GM18519 (cell line): ENCODE data around the gene ZNF782.
"Not testable (repeated sequence)": the region's sequence is repeated elsewhere in the genome, so short reads cannot be mapped to it uniquely, and the experiment has no call there.

Source experiments
- ATAC-seq: cut with Tn5 transposase; IDR thresholded peaks from one replicate; pipeline ENCODE4 v1.9.1; 2021; ENCODE audit warnings: mild to moderate bottlenecking, moderate library complexity; ENCODE audit not compliant: unreplicated experiment, low FRiP score

ZNF782 gene

DNA sequence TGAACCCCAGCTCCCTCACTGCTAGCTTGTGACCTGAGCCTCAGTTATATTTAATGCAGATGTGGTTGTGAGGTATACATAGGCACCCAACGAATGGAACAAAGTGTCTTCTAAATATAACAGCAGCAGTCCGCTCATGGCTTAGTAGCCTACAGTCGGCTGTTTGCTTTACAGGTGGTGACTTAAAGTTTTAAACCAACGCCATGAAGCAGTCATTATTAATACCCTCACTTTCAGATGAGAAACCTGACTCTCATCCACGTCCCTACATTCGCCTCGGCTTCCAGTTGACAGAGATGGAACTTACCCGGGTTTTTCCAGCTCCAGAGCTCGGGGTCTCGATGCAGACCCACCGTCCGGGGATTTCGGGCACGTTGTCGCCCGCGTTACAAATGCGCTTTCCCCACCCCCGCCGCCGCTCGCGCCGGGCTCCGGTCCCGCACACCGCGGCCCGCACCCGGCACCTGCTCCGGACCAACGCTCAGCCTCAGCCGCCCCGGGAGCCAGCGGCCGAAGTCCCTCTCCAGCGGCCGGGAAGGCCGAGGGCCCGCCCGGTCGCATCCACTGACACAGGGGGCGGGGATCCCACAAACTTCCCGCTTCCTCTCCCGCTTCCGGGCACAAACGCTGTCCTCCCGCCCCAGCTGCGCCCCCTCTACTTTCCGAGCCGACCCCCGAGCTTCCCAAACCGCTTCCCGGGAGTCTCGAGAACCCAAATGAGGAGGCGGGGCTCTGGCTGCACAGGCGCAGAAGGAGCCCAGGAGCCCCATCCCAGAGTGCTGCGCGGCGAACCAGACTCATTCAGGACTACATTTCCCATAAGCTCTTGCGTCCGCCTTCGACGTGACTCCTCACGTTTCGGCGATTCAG is at the start of gene ZNF782:
ZNF782 (minus strand) TSS at position 734 of the 870 bp plus-strand sequence. CDS start 2,553 bp downstream, outside the sequence.
- ATAC-seq, result peak; percentile 58

DNA sequence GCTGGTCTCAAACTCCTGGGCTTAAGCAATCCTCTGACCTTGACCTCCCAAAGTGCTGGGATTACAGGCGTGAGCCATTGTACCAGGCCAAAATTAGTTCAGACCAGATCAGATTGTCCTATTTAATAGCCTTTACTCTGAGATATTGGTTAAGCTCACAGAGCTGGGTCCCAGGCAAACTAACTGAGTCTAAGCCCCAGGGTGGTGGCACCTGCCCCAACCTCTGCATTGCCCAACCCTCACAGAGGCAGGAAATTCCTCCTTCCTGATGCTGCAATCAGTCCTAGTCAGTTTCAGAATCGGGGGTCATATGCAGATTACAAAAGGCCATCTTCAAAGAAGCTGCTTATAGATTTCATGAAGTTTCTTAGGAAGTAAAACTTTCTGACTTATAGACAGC is 45.7 kb upstream of the ZNF782 start:
- ATAC-seq, result not testable (repeated sequence)

DNA sequence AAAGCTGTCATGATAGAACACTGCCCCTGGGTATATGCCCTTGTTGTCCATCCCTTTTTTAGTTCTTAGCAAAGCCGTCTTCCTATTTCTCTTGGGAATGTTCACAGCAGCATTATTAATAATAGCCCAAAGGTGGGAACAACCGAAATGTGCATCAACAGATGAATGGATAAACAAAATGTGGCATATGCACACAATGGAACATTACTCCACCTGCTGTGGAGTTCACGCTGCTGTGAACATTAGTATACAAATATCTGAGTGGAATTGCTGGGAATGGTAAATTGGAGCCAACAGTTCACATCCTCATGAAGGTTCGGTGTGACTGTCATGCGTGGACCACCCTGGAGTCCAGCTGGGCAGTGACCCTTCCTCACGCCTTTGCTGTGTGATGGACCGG is 37.8 kb upstream of the ZNF782 start:
- ATAC-seq, result no peak

DNA sequence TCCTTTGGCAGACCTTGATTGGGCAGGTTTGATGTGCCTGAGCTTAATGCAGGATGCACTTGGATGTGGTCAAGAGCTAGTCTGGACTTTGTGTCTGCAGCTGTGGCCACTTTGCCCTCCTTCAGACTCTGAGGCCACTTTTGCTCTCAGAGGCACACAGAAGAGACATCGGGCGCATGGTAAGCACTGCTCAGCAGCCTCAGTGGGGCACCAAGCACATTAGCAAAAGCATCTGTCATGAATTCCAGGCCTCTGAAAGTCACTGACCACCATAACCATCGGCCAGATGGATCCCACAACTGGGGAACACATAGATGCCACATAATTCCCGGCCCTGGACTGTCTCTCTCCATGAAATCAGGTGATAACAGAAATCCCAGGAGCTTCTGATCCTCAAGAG is 34.3 kb upstream of the ZNF782 start:
- no peak for ATAC-seq

DNA sequence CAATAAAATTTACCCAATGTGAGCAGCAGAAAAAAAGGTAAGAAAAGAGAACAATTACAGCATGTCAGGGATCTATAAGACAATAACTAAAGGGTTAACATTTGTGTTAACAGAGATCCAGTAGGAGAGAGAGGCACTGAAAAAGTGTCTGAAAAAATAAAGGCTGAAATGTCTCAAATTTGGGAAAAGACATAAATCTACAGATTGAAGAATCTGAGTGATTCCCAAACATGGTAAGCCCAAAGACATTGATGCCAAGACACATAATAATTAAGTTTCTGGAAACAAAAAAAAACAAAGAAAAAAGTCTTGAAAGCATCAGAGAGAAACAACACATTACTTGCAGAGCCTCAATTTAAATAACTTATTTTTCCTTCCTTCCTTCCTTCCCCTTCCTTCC is 31.1 kb upstream of the ZNF782 start:
- no peak for ATAC-seq

DNA sequence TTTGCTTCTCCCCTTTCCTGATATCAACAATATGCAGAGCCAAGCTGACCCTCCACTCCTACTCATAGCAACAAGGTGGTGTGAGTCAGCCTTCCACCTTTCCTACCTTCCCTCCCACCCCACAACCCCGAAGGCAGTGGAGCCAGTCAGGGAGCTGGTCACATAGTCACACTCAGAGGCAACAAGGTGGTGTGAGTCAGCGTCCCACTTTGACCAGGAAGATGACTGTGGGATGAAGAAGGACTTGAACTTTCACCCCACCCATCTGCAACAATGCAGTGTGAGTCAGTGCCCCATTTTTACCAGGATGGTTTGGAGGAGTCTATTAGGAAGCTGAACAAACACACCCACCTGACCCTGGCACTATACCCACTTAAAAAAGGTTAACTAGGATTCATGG is 30.1 kb upstream of the ZNF782 start:
- ATAC-seq, result no peak

DNA sequence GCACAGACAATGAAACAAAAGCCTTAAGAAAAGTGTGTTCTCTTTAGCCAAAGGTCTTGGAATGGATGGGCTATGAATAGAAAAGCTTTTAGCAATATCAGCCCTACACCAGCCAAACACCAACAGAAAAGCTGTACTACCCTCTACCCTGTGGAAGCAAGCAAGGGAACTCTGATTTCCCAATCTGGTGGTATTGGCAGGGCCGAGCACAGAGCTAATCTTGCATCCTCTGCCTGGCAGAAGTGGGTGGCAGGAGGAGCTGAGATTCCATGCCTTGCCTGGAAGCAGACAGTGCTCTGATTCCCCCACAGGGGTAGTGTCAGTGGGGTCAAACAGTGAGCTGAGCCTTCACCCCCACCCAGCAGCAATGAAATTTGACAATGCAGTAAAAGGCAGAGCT is 29.6 kb upstream of the ZNF782 start:
- ATAC-seq, result no peak

DNA sequence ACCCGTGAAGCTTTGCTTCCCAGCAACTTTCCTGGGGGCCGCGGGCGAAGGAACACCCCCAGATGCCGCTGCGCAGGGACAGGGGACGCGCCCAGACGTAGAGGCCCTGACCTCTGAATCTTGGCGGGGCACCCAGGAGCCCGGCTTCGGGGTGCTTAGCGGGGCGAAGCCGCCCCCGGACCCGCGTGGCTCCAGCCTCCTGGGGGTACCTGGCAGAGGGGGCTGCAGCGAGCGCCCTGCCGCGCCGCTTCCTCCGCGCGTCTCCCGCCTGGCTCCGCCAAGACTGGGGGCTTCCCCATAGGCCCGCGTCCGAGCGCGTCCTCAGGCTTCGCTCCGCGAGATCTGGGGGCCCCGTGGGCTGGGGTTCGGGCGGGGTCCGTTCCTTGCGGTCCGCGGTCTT is 23.0 kb upstream of the ZNF782 start:
- no peak for ATAC-seq

DNA sequence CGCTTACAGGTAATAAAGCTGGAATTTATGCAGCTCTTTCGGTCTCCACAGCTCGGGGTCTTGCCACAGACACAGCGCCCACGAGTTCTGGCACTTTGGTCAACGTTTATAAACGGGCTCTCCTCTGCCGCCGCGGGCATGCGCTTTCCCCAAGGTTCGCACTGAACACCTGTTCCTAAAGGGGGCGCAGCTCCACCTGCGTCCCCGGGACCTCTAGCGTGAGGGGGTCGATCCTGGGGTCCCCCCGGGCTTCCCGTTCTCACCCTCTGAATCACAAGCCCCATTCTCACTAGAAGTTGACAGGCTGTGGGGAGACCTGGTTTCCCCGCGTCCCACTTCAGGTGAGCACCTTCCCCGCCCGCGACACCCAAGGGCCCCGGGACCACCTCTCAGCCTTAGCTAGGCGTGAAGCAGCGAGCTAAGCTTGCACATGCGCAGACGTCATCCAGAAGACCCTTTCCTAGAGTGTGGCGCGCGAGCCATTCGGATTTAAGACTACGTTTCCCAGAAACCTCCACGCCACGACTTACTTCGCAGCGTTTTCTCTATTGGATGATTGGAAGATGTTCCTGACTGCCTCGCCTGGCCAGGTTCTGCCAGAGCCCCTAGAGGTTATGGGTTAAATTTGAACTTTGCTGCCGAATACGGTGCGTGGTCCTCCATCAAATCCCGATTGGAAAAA is 21.3 kb upstream of the ZNF782 start:
- no peak for ATAC-seq

DNA sequence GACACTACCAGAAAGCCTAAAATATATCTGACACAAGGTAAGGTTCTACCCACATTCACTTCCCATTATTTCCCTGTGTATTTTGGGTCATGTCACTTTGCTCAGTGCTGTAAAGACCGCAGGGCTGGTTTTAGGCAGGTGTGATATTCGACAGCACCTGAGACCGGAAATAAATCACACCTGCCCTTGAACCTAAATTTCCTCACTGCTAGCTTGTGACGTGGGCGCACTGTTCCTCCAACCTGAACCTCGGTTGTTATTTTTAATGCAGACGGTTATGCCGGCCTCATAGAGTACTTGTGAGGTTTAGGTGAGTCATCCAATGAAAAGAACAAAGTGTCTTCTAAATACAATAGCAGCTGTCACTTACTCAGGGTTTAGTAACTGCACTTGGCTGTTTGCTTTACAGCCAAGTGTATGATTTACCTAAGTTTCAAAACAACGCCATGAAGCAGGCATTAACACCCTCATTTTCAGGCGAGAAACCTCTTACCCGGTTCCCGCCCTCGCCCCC is 20.7 kb upstream of the ZNF782 start:
- ATAC-seq, result peak; percentile 60

DNA sequence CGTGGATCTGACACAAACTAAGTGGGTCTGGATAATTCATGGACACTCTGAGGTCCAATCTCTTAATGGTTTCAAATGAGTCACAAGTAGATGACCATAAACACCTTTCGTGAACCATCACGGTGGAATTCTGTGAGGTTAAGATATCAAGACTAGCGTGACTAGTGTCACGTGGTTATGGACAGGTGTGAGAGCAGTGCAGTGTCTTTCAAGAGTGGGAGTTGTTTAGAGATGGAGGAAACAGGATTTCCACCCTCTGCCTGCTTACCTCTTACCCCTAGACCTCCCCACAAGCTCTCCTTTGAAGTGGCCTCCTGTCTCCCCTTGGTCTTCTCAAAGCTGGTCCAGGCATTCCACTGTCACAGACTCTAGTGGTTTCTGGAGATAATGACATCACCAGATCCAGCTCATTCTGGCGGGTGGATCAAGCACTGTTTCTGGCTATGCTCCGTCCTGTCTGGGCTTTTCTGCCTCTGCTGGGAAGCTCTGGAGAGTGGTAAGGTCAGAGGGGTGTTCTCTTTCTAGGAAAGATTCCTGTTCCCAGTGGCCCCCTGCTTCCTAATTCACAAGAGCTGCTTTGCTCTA is 20.0 kb upstream of the ZNF782 start:
- no peak for ATAC-seq

DNA sequence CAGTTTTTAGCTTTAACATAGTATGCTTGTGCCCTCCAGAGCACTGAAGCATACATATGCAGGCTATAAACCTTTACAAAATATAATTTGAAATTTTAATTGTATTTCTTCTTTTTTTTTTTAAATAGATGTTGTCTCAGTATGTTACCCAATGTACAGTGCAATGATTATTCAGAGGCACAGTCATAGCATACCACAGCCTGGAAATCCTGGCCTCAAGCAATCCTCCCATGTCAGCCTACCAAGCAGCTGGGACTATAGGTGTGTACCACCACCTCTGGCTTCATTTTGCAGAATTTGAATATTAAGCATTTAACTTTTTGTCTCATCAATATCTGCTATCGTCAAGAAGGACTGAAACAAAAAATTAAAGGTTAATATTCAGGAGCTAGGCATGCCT is 16.9 kb upstream of the ZNF782 start:
- ATAC-seq, result no peak

DNA sequence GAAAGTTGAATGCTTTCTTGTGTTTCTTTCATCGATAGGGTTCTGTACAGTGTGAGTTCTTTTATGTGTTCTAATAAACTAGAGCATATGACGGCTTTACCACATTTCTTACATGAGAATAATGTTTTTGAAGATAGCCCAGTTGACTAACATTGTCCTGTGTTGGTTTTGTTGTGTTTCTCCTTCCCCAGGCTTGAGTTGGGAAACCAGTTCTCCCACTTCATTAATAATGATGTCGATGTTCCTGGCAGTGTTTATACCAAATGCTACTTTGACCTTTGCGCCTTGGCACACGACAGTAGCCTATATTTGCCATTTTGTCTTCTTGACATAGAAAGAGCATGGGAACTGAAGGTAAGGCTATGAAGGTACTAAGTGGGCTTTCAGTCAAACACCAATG is 14.4 kb upstream of the ZNF782 start:
- ATAC-seq, result no peak

DNA sequence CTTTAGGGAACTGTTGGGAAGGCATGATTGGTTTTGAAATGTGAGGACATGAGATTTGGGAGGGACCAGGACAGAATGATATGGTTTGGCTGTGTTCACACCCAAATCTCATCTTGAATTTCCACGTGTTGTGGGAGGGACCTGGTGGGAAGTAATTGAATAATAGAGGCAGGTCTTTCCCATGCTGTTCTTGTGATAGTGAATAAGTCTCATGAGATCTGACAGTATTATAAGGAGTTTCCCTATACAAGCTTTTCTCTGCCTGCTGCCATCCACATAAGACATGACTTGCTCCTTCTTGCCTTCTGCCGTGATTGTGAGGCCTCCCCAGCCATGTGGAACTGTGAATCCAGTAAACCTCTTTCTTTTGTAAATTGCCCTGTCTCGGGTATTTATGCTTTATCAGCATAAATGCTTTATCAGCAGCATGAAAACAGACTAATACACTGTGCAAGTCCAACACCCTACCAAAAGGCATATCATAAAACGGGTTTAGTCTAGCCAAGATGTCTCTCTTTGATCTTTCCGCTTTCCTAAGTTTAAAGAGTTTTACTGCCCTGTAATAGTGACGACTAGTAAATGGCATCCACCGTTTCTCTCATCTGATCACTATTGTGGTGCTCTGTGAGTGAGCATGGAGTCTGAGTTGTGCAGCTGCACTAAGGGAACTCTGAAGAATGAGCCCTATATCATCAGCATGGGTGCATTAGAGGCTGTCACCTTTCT is 12.9 kb upstream of the ZNF782 start:
- ATAC-seq, result no peak

DNA sequence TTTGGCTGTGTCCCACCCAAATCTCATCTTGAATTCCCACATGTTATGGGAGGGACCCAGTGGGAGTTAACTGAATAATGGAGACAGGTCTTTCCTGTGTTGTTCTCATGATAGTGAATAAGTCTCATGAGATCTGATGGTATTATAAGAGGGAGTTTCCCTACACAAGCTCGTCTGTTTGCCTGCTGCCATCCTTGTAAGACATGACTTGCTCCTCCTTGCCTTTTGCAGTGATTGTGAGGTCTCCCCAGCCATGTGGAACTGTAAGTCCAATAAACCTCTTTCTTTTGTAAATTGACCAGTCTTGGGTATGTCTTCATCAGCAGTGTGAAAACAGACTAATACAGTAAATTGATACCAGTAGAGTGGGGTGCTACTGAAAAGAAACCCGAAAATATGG is 10.9 kb upstream of the ZNF782 start:
- not testable (repeated sequence) for ATAC-seq

DNA sequence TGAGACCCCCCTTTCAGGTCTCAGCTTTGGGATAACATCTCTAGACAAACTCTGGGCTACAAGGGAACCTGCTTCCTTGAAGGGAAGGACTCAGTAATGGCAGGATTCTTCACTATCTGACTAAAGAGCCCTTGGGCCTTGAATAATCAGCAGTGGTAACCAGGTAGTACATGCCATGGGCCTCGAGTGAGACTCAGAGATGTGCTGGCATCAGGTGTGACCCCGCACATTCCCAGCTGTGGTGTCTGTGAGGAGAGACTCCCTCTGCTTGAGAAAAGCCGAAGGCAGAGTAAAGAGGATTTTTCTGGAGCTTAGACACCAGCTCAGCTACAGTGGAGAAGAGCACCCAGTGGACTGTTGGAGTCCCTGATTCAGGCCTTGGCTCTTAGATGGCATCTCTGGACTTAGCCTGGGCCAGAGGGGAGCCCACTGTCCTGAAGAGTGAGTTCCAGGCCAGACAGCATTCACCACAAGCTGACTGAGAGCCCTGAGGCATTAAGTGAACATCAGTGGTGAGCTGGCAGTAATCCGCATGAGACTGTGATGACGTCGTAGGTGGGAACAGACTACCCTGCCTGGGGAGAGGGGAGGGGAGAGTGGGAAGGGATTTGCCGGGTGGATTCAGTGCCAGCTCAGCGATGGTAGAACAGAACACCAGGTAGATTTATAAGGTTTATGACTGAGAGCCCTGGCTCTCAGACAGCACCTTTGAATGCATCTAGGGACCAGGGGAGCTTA is 5.3 kb upstream of the ZNF782 start:
- ATAC-seq, result no peak

DNA sequence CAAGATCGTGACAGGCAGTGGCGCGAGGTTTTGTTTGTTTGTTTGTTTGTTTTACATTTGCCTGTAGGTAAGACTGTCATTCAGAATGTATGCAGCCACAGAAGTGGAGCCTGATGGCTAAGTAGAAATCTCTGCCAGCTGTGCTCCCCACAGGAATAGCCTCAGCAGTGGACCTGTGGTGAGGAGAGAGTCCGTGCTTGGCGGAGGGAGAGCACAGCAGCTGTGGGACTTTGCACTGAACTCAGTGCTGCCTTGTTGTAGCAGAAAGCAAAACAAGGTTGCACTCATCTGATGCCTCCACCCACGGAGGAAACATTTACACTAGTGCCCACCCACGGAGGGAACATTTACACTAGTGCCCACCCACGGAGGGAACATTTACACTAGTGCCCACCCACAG is 4.4 kb upstream of the ZNF782 start:
- no peak for ATAC-seq

DNA sequence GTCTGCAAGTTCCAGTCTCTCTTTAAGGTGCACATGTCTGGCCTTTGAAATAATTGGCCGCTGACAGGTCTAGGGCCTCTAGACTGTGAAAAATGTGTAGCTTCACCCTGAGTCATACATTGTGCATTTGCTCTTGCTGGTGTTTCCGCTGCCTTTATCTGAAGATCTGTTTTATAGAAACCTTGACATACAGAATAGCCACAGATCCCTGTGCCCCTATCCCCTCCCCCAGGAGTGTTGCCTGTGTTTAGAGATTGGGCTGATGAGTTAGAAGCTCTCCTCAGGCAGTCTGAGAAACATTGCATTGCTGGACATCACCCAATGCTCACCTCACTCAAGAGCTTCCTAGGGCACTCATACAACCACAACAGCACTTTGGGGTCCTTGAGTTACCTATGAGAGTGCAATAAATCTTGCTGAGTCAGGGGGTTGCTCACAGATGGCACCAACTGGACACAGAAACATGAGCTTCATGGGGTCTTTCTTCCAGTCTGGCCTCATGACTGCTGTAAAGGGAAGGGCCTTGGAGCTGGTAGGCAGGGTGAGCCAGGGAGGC is 3.8 kb upstream of the ZNF782 start:
- ATAC-seq, result no peak

DNA sequence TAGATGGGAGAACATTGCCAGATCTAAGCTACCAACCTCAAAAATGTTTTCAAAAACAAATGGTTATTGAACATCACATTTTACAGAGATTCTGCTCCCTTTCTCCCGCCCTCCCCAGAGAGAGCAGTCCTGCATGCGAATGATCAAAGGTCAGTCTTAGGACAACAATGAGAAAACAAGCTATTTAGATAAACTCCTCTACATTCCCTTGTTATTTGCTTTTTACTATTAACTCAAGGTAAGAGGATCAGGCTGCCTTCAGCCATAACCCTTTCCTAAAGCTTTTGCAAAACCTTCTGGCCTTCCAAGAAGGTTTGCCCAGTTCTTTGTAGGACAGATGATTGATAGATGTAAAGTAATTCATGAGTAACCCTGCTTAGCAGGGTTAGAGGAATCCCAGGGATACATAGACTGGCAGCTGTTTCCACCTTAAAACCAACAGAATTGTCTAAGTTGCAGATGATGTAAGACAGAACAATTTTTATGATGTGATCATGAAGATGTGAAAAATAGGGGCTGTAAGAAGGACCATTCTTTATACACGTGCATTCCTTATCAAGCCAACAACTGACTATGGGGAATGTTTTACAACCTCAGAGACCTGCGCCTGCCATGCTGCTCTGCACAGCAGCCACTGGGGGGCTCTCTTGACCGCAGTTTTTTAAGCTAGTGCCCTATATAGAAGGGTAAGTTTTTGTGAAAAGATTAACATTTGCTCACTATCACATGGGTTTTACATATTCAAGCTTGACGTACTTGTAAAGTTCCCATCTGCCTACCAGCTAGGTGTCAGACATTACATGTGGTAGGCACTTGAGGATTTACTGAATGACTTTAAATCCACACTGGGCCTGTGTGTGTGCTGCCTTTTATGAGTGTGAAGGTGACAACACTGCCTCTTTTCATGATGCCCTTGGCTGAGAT is 2.3 kb upstream of the ZNF782 start:
- peak; percentile 30 for ATAC-seq
